ENCODE results near the gene CFAP119.

- TF ChIP-seq CTCF (IDR thresholded peaks at IDR 0.05; ENCODE audit: low read depth, low read length, missing input control): no peak
- no peak for TF ChIP-seq MAX (IDR thresholded peaks at IDR 0.05)
These were observed 41.1 kb upstream of the CFAP119 start for GRCh38 chr16:30802936-30803335.
